K562 (cell line): ENCODE measurements around the gene TMPRSS5. TPM values are rescaled to one million over a fixed set of nuclear protein-coding genes. Genes with fewer than 3 reads are reported as not detected.
A peak's percentile ranks its signal among the peaks of the same experiment; 100 is the strongest.

ENCODE experiments used
- BRF1 ChIP-seq: IDR thresholded peaks from 3 replicates; pipeline ENCODE4 v1.6.1; 2011; ENCODE audit warnings: borderline replicate concordance, mild to moderate bottlenecking; ENCODE audit not compliant: insufficient read length; ENCODE audit errors: extremely low read depth
- CREB1 ChIP-seq, 2 experiments: sonication (generic) in 1 of 2; formaldehyde crosslinking in 1 of 2; IDR thresholded peaks; 2 replicates each; pipeline versions ENCODE4 v1.6.1 to v1.8.0; 2012 to 2022; ENCODE audit warnings: inconsistent platforms in 1 of 2, mild to moderate bottlenecking in 1 of 2, missing genetic modification reagents in 1 of 2, moderate library complexity in 1 of 2
- CREBBP ChIP-seq: IDR thresholded peaks from one replicate; pipeline ENCODE4 v1.6.1; 2012; ENCODE audit warnings: low read depth, mild to moderate bottlenecking, control low read depth, inconsistent platforms, low read length
- CSDE1 ChIP-seq, 2 experiments: fragments of 450-650 bp; IDR thresholded peaks; 2 replicates each; pipeline ENCODE4 v1.6.1; 2016; ENCODE audit warnings: mild to moderate bottlenecking in 1 of 2
- FOXA1 ChIP-seq: fragments of 450-650 bp; IDR thresholded peaks from 2 replicates; pipeline ENCODE4 v1.6.1; 2016; ENCODE audit warnings: mild to moderate bottlenecking, borderline replicate concordance
- GTF2E2 ChIP-seq: fragments of 200-800 bp; sonication (Bioruptor generic); IDR thresholded peaks from 2 replicates; pipeline ENCODE4 v1.6.1; 2016; ENCODE audit warnings: missing genetic modification characterization, missing compliant biosample characterization
- HDAC3 ChIP-seq: fragments of 450-650 bp; IDR thresholded peaks from 2 replicates; pipeline ENCODE4 v1.6.1; 2018; ENCODE audit warnings: borderline replicate concordance, mild to moderate bottlenecking, moderate library complexity; ENCODE audit not compliant: partially characterized antibody
- IFI16 ChIP-seq: fragments of 250-450 bp; sonication (Bioruptor Pico); IDR thresholded peaks from 2 replicates; pipeline ENCODE4 v2.1.2; 2022; ENCODE audit warnings: mild to moderate bottlenecking, inconsistent platforms
- KHSRP ChIP-seq: fragments of 450-650 bp; IDR thresholded peaks from 2 replicates; pipeline ENCODE4 v1.6.1; 2017
- MAFK ChIP-seq: IDR thresholded peaks from 2 replicates; pipeline ENCODE4 v1.6.1; 2011; ENCODE audit warnings: low read length, improper control_type of control experiment
- NCOA2 ChIP-seq, 2 experiments: fragments of 450-650 bp; IDR thresholded peaks; 2 replicates each; pipeline ENCODE4 v1.6.1; 2018; ENCODE audit warnings: mild to moderate bottlenecking in 2 of 2, moderate library complexity in 1 of 2; ENCODE audit not compliant: partially characterized antibody in 2 of 2
- SRSF3 ChIP-seq: fragments of 200-400 bp; formaldehyde crosslinking; IDR thresholded peaks from 2 replicates; pipeline ENCODE4 v1.6.1; 2016; ENCODE audit warnings: mild to moderate bottlenecking, low read length, moderate library complexity; ENCODE audit not compliant: insufficient read depth
- TAF9B ChIP-seq: fragments of 450-650 bp; IDR thresholded peaks from 2 replicates; pipeline ENCODE4 v1.6.1; 2018; ENCODE audit warnings: mild to moderate bottlenecking; ENCODE audit not compliant: partially characterized antibody
- TOE1 ChIP-seq, 2 experiments: fragments of 450-650 bp in 1 of 2; sonication (generic) in 1 of 2; formaldehyde crosslinking in 1 of 2; IDR thresholded peaks; 2 replicates each; pipeline versions ENCODE4 v1.7.1 to v1.8.0; 2016 to 2022; ENCODE audit warnings: borderline replicate concordance in 2 of 2, mild to moderate bottlenecking in 2 of 2, antibody characterized with exemption in 1 of 2, inconsistent platforms in 1 of 2, low read depth in 1 of 2, missing genetic modification reagents in 1 of 2, moderate library complexity in 1 of 2
- ZNF507 ChIP-seq: conservative IDR thresholded peaks from 2 replicates; pipeline ENCODE4 v1.6.1; 2017; ENCODE audit warnings: missing genetic modification characterization, missing compliant biosample characterization
- polyA plus RNA-seq, 8 experiments: library from polyadenylated mRNA; depleted of rRNA in 4 of 8; stranded (reverse) in 5 of 8; unstranded in 3 of 8; fragments of >200 nt; fragmentation: Nextera tagmentation in 2 of 8; fragmentation: Illumina TruSeq in 1 of 8; extraction: Ambion mirVana in 2 of 8; extraction: Trizol in 1 of 8; gene quantifications; 2 replicates each; pipeline versions ENCODE4 v1.2.1 to v1.2.3, GENCODE V29; 2011 to 2014; ENCODE audit warnings: inconsistent platforms in 1 of 8, missing spikeins in 1 of 8
- total RNA-seq, 7 experiments: library from RNA; depleted of rRNA in 6 of 7; stranded (reverse); fragments of >200 nt in 6 of 7; fragmentation: Illumina TruSeq in 2 of 7; extraction: Trizol in 2 of 7; gene quantifications; 2 replicates each; pipeline versions ENCODE4 v1.2.1 to v1.2.3, GENCODE V29; 2011 to 2021; ENCODE audit warnings: low replicate concordance in 1 of 7
- TF ChIP-seq, protein P1 (sequence below): fragments of 200-800 bp; sonication (Bioruptor generic); IDR thresholded peaks from 2 replicates; pipeline ENCODE4 v1.6.1; 2016; ENCODE audit warnings: missing genetic modification characterization, missing compliant biosample characterization
- TF ChIP-seq, protein P2 (sequence below): fragments of 250-450 bp; sonication (Bioruptor Pico); IDR thresholded peaks from 2 replicates; pipeline ENCODE4 v1.5.0; 2020; ENCODE audit warnings: mild to moderate bottlenecking, borderline replicate concordance
- TF ChIP-seq, protein P3 (sequence below): IDR thresholded peaks from 3 replicates; pipeline ENCODE4 v1.6.1; 2011; ENCODE audit warnings: borderline replicate concordance, mild to moderate bottlenecking; ENCODE audit not compliant: insufficient read length, insufficient read depth

TMPRSS5 gene
- total and polyA plus RNA-seq, 9 of the 15 experiments (the other 6 are each of a cell fraction or from before 2014, with no cell fraction given), result 0.07 to 0.49 (median 0.17) TPM; not detected in 1

DNA sequence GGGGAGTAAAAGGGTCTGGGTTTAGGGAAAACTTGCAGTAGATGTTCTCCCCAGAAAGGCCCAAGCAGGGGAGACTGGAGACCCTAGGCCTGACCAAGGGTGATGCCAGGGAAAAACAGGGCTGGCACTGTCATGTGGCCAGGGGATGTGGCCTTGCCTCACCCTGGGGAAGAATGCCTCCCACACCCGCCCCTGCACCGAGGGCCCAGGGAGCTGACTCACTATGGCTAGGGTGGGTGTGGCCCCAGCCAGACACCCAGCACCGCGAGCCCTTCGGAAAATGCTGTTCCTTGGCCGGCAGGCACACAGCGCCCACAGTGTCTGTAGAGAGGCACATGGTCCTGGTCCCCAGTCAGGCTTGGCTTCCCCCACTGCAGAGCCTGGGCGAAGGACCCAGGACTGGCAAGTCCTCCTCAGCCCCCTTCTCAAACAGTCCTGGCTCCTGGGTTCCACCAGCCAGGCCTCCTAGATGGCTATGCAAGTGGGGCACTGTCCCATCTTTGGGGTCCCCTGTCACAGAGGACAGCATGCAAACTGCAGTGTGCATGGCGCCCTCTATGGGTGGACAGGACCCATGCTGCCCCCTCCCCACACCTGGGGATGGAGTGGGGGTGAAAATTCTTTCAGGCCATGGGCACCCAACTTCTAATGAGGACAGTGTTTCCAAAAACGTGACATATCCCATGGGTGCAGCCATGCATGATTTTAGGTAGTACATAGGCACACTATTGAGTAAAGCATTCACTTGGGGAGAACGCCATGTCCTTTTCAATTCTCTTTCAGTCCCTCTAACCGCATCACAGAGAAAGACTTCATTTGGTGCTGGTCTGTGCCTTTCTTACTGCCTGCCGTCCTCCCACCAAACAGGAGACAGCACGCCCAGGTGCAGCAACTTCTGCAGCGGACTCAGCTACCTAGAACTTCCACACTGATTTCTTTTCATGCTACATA is 15.2 kb downstream of the TMPRSS5 start (continued):
- TF ChIP-seq, protein P1, sequence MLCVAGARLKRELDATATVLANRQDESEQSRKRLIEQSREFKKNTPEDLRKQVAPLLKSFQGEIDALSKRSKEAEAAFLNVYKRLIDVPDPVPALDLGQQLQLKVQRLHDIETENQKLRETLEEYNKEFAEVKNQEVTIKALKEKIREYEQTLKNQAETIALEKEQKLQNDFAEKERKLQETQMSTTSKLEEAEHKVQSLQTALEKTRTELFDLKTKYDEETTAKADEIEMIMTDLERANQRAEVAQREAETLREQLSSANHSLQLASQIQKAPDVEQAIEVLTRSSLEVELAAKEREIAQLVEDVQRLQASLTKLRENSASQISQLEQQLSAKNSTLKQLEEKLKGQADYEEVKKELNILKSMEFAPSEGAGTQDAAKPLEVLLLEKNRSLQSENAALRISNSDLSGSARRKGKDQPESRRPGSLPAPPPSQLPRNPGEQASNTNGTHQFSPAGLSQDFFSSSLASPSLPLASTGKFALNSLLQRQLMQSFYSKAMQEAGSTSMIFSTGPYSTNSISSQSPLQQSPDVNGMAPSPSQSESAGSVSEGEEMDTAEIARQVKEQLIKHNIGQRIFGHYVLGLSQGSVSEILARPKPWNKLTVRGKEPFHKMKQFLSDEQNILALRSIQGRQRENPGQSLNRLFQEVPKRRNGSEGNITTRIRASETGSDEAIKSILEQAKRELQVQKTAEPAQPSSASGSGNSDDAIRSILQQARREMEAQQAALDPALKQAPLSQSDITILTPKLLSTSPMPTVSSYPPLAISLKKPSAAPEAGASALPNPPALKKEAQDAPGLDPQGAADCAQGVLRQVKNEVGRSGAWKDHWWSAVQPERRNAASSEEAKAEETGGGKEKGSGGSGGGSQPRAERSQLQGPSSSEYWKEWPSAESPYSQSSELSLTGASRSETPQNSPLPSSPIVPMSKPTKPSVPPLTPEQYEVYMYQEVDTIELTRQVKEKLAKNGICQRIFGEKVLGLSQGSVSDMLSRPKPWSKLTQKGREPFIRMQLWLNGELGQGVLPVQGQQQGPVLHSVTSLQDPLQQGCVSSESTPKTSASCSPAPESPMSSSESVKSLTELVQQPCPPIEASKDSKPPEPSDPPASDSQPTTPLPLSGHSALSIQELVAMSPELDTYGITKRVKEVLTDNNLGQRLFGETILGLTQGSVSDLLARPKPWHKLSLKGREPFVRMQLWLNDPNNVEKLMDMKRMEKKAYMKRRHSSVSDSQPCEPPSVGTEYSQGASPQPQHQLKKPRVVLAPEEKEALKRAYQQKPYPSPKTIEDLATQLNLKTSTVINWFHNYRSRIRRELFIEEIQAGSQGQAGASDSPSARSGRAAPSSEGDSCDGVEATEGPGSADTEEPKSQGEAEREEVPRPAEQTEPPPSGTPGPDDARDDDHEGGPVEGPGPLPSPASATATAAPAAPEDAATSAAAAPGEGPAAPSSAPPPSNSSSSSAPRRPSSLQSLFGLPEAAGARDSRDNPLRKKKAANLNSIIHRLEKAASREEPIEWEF (CRISPR knock-in tag), result peak; percentile 85
- no peak for TF ChIP-seq ZNF507 (tag)
- TF ChIP-seq KHSRP, result no peak
- TF ChIP-seq CSDE1 (IDR thresholded peaks at IDR 0.05), result no peak
- TF ChIP-seq FOXA1, result no peak
- no peak for TF ChIP-seq TOE1 (IDR thresholded peaks at IDR 0.05; ENCODE audit: borderline replicate concordance)
- TF ChIP-seq TOE1 (CRISPR knock-in tag; IDR thresholded peaks at IDR 0.05; ENCODE audit: borderline replicate concordance, low read depth), result no peak
- no peak for TF ChIP-seq GTF2E2 (tag)
- TF ChIP-seq HDAC3, result peak; percentile 21
- no peak for TF ChIP-seq CREB1 (IDR thresholded peaks at IDR 0.05)
- peak; percentile 36; the same call in 1 of the 2 replicates for TF ChIP-seq CREB1 (CRISPR knock-in tag; IDR thresholded peaks at IDR 0.05)
- TF ChIP-seq MAFK, result peak; percentile 44
- TF ChIP-seq SRSF3, result no peak
- TF ChIP-seq NCOA2 (IDR thresholded peaks at IDR 0.05; ENCODE audit: partially characterized antibody in 2 of 2), result no peak
- TF ChIP-seq IFI16 (CRISPR knock-in tag), result no peak
- no peak for TF ChIP-seq BRF1
- TF ChIP-seq, protein P2, sequence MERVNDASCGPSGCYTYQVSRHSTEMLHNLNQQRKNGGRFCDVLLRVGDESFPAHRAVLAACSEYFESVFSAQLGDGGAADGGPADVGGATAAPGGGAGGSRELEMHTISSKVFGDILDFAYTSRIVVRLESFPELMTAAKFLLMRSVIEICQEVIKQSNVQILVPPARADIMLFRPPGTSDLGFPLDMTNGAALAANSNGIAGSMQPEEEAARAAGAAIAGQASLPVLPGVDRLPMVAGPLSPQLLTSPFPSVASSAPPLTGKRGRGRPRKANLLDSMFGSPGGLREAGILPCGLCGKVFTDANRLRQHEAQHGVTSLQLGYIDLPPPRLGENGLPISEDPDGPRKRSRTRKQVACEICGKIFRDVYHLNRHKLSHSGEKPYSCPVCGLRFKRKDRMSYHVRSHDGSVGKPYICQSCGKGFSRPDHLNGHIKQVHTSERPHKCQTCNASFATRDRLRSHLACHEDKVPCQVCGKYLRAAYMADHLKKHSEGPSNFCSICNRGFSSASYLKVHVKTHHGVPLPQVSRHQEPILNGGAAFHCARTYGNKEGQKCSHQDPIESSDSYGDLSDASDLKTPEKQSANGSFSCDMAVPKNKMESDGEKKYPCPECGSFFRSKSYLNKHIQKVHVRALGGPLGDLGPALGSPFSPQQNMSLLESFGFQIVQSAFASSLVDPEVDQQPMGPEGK (CRISPR knock-in tag), result no peak
- peak; percentile 49 for TF ChIP-seq TAF9B
- TF ChIP-seq CREBBP, result no peak
- TF ChIP-seq, protein P3, sequence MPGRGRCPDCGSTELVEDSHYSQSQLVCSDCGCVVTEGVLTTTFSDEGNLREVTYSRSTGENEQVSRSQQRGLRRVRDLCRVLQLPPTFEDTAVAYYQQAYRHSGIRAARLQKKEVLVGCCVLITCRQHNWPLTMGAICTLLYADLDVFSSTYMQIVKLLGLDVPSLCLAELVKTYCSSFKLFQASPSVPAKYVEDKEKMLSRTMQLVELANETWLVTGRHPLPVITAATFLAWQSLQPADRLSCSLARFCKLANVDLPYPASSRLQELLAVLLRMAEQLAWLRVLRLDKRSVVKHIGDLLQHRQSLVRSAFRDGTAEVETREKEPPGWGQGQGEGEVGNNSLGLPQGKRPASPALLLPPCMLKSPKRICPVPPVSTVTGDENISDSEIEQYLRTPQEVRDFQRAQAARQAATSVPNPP, result no peak
